HCT116 (cell line): ENCODE data around the gene PLAAT3.

ENCODE experiments used
- CEBPB ChIP-seq: IDR thresholded peaks from 2 replicates; pipeline ENCODE4 v1.6.1; 2012; ENCODE audit warnings: low read depth
- CTCF ChIP-seq, 3 experiments: fragments of 200-600 bp in 1 of 3; sonication (generic) in 1 of 3; IDR thresholded peaks in 2 of 3; conservative IDR thresholded peaks in 1 of 3; 2 replicates each; pipeline ENCODE4 v1.5.1; 2012 to 2017; ENCODE audit warnings: low read depth in 2 of 3, low read length in 2 of 3, antibody characterized with exemption in 1 of 3, borderline replicate concordance in 1 of 3, control low read depth in 1 of 3, mild to moderate bottlenecking in 1 of 3, mixed read lengths in 1 of 3, mixed run types in 1 of 3, moderate library complexity in 1 of 3; ENCODE audit not compliant: insufficient read depth in 1 of 3
- EGR1 ChIP-seq: IDR thresholded peaks from 2 replicates; pipeline ENCODE4 v1.6.1; 2012; ENCODE audit warnings: low read depth
- JUND ChIP-seq: IDR thresholded peaks from 2 replicates; pipeline ENCODE4 v1.6.1; 2012
- MAX ChIP-seq: IDR thresholded peaks from 2 replicates; pipeline ENCODE4 v1.6.1; 2012
- REST ChIP-seq: IDR thresholded peaks from 2 replicates; pipeline ENCODE4 v1.6.1; 2012; ENCODE audit warnings: low read depth

GRCh38 chr11:63534895-63535461, 79.3 kb downstream of the PLAAT3 start:
- TF ChIP-seq EGR1 (no peak), CTCF (IDR thresholded peaks at IDR 0.05 in 2 of 3, conservative IDR thresholded peaks at IDR 0.05 in 1 of 3; ENCODE audit: borderline replicate concordance in 1 of 3, insufficient read depth in 1 of 3, low read depth in 2 of 3, low read length in 2 of 3) (no peak), JUND (no peak), REST (no peak), CEBPB (no peak), MAX (no peak)
